Measurements from ENCODE around the gene RIPK1. TPM values are rescaled to one million over a fixed set of nuclear protein-coding genes. Genes with fewer than 3 reads are reported as not detected.
"Not testable (repeated sequence)": the region's sequence is repeated elsewhere in the genome, so short reads cannot be mapped to it uniquely, and the experiment has no call there.

RIPK1 gene
- total RNA-seq, 1 donor from 2014 or later, result 14.3 TPM

GRCh38 chr6:3045777-3046176, 22.5 kb upstream of the RIPK1 start:
- no peak for DNase-seq

GRCh38 chr6:3046295-3046694, 22.0 kb upstream of the RIPK1 start:
- DNase-seq, result no peak

- DNase-seq, result not testable (repeated sequence)
Observed at GRCh38 chr6:3048009-3048408, 20.3 kb upstream of the RIPK1 start.

GRCh38 chr6:3052481-3053230, 15.6 kb upstream of the RIPK1 start:
- no peak for DNase-seq

GRCh38 chr6:3053231-3053508, 15.1 kb upstream of the RIPK1 start:
- no peak for DNase-seq

- DNase-seq, result peak; percentile 65
Observed at GRCh38 chr6:3054229-3055157, 13.8 kb upstream of the RIPK1 start.

GRCh38 chr6:3055158-3055499, 13.2 kb upstream of the RIPK1 start:
- not testable (repeated sequence) for DNase-seq

- DNase-seq, result no peak
Observed at GRCh38 chr6:3057063-3057770, 11.1 kb upstream of the RIPK1 start.

GRCh38 chr6:3058957-3059356, 9.3 kb upstream of the RIPK1 start:
- DNase-seq, result no peak

GRCh38 chr6:3060092-3060491, 8.2 kb upstream of the RIPK1 start:
- not testable (repeated sequence) for DNase-seq

- DNase-seq, result no peak
Observed at GRCh38 chr6:3061501-3061941, 6.8 kb upstream of the RIPK1 start.

GRCh38 chr6:3063340-3063732, 5.0 kb upstream of the RIPK1 start:
- not testable (repeated sequence) for DNase-seq

- peak; percentile 89 for DNase-seq
Observed at GRCh38 chr6:3063733-3064700, 4.3 kb upstream of the RIPK1 start.

- no peak for DNase-seq
Observed at GRCh38 chr6:3071568-3071967, 3.3 kb downstream of the RIPK1 start.

GRCh38 chr6:3072798-3073197, 4.5 kb downstream of the RIPK1 start:
- DNase-seq, result no peak

GRCh38 chr6:3073382-3073781, 5.1 kb downstream of the RIPK1 start:
- no peak for DNase-seq

- no peak for DNase-seq
Observed at GRCh38 chr6:3075772-3076113, 7.4 kb downstream of the RIPK1 start.

GRCh38 chr6:3076320-3076719, 8.0 kb downstream of the RIPK1 start:
- DNase-seq, result no peak

GRCh38 chr6:3077430-3077829, 9.1 kb downstream of the RIPK1 start:
- DNase-seq, result no peak

- not testable (repeated sequence) for DNase-seq
Observed at GRCh38 chr6:3078952-3079351, 10.7 kb downstream of the RIPK1 start.

GRCh38 chr6:3079682-3080081, 11.4 kb downstream of the RIPK1 start:
- no peak for DNase-seq

GRCh38 chr6:3081960-3082359, 13.7 kb downstream of the RIPK1 start:
- no peak for DNase-seq

All from skin of body (tissue), 2 donors.